ENCODE results near the gene HNRNPU. TPM values are rescaled to one million over a fixed set of nuclear protein-coding genes. Genes with fewer than 3 reads are reported as not detected.

The HNRNPU gene
- polyA plus RNA-seq, 1 of the 3 experiments (the other 2 are of a cell fraction), result 164 TPM

GRCh38 chr1:244804841-244805240, 59.5 kb downstream of the HNRNPU start:
- no peaks in the 10 kb centered on the region for H4K20me1 ChIP-seq (ENCODE audit: insufficient read depth)
- no peaks in the 10 kb centered on the region for H3K27me3 ChIP-seq (ENCODE audit: insufficient read depth)
- CTCF ChIA-PET, result interaction anchor here (0.7 kb wide), 1 partner anchor 201 kb away, joined by 3 read pairs; no protein-coding TSS in a partner anchor
- H3K4me1 ChIP-seq (ENCODE audit: control insufficient read depth in 1 of 2, insufficient read depth in 2 of 2, low read depth in 1 of 2, low read length in 1 of 2), result no peaks in the 10 kb centered on the region
- H3K27ac ChIP-seq (ENCODE audit: low read depth in 2 of 2, low read length in 1 of 2), result no peak overlapping the region
- no peak for DNase-seq
- POLR2A ChIA-PET, result no interaction called here
- WGBS (ENCODE audit: low lambda C conversion rate), result 86% methylated on average over 8 of the region's 8 CpGs
- no peaks in the 10 kb centered on the region for H3F3A ChIP-seq (replicated peaks; ENCODE audit: insufficient read depth)
- no peak overlapping the region for H3K4me2 ChIP-seq
- no peak overlapping the region for H2AFZ ChIP-seq (ENCODE audit: low read depth)
- H3K9me2 ChIP-seq, result no peaks in the 10 kb centered on the region
- H3K4me3 ChIP-seq (ENCODE audit: low read depth in 2 of 2, low read length in 1 of 2), result no peak overlapping the region
- H3K9me3 ChIP-seq, result no peaks in the 10 kb centered on the region
- no peaks in the 10 kb centered on the region for H3K36me3 ChIP-seq (replicated peaks in 1 of 2; ENCODE audit: control insufficient read depth in 1 of 2, insufficient read depth in 2 of 2, low read length in 1 of 2)
- no peaks in the 10 kb centered on the region for H3K79me2 ChIP-seq (ENCODE audit: insufficient read depth)
- TF ChIP-seq FOXJ3 (CRISPR knock-in tag; IDR thresholded peaks at IDR 0.05), result no peak
- no peak for TF ChIP-seq GABPA (IDR thresholded peaks at IDR 0.05; ENCODE audit: low read depth)
- TF ChIP-seq SMC3 (IDR thresholded peaks at IDR 0.05; ENCODE audit: low read depth, low read length), result no peak
- no peak for TF ChIP-seq SIN3A (IDR thresholded peaks at IDR 0.05; ENCODE audit: borderline replicate concordance, low read depth, low read length)
- TF ChIP-seq FOXM1 (IDR thresholded peaks at IDR 0.05; ENCODE audit: low read depth), result no peak
- no peak for TF ChIP-seq PBX3 (IDR thresholded peaks at IDR 0.05)
- TF ChIP-seq FOSL2 (IDR thresholded peaks at IDR 0.05; ENCODE audit: borderline replicate concordance, low read depth), result no peak
- TF ChIP-seq NFIC (IDR thresholded peaks at IDR 0.05; ENCODE audit: borderline replicate concordance), result no peak
- TF ChIP-seq, protein P1, sequence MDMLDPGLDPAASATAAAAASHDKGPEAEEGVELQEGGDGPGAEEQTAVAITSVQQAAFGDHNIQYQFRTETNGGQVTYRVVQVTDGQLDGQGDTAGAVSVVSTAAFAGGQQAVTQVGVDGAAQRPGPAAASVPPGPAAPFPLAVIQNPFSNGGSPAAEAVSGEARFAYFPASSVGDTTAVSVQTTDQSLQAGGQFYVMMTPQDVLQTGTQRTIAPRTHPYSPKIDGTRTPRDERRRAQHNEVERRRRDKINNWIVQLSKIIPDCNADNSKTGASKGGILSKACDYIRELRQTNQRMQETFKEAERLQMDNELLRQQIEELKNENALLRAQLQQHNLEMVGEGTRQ (IDR thresholded peaks at IDR 0.05; ENCODE audit: borderline replicate concordance, low read depth, low read length), result no peak
- TF ChIP-seq ZBTB33 (IDR thresholded peaks at IDR 0.05; ENCODE audit: borderline replicate concordance, low read depth), result no peak
- TF ChIP-seq GATA2 (CRISPR knock-in tag; IDR thresholded peaks at IDR 0.05), result no peak
- H3K9ac ChIP-seq, result no peak overlapping the region

DNA sequence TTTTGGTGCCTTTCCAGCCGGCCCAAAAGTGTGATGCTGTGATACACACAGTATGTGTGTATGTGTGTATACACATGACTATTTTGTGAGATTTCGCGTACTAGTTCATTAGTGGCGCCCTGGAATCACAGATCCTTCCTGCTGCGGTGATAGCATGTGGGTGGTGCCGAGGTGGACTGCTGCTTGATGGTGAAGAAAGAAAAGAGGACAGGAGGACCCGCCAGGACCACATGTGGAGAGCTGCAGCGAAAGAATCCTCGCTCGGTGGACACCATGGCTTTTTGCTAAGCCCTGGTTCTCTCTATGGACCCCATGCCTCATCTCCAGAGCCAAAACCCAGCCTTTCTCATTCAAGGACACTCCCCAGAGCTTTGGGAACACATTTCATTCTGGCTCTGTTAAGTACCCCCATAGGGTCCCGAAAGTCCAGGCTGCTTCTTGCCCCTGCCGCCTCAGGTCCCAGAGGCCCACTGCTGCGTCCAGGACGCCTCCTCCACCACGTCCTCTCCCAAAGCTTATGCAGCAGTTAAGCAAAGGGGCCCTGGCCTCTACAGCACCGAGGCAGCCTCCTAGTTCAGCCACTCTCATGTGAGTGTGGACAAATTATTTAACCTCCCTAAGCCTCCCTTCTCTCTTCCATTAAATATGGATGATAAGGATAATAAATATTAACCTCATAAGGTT, 61.6 kb downstream of the HNRNPU start:
- Histone ChIP-seq H3K9ac (no peak overlapping the region), H3K4me3 (ENCODE audit: low read depth in 2 of 2, low read length in 1 of 2) (no peak overlapping the region), H3F3A (replicated peaks; ENCODE audit: insufficient read depth) (no peaks in the 10 kb centered on the region), H3K36me3 (replicated peaks in 1 of 2; ENCODE audit: control insufficient read depth in 1 of 2, insufficient read depth in 2 of 2, low read length in 1 of 2) (no peaks in the 10 kb centered on the region), H3K4me2 (no peak overlapping the region), H3K79me2 (ENCODE audit: insufficient read depth) (no peaks in the 10 kb centered on the region), H2AFZ (ENCODE audit: low read depth) (no peak overlapping the region), H3K9me2 (no peaks in the 10 kb centered on the region), H3K9me3 (no peaks in the 10 kb centered on the region), H3K27ac (ENCODE audit: low read depth in 2 of 2, low read length in 1 of 2) (no peak overlapping the region), H3K27me3 (ENCODE audit: insufficient read depth) (no peaks in the 10 kb centered on the region), H4K20me1 (ENCODE audit: insufficient read depth) (no peaks in the 10 kb centered on the region), H3K4me1 (ENCODE audit: control insufficient read depth in 1 of 2, insufficient read depth in 2 of 2, low read depth in 1 of 2, low read length in 1 of 2) (no peaks in the 10 kb centered on the region)
- ChIA-PET CTCF (interaction anchor here (1.2 to 3.7 kb wide), 6 partner anchors 11 to 240 kb away, joined by 4 to 25 read pairs (median 6); no protein-coding TSS in a partner anchor), POLR2A (no interaction called here)
- DNase-seq, result no peak
- 85% methylated on average over 16 of the region's 16 CpGs for WGBS (ENCODE audit: low lambda C conversion rate)
- TF ChIP-seq FOXJ3 (CRISPR knock-in tag; IDR thresholded peaks at IDR 0.05) (no peak), PBX3 (IDR thresholded peaks at IDR 0.05) (no peak), TAF1 (IDR thresholded peaks at IDR 0.05; ENCODE audit: borderline replicate concordance, low read depth, low read length) (no peak), ZBTB33 (IDR thresholded peaks at IDR 0.05; ENCODE audit: borderline replicate concordance, low read depth) (no peak), JUND (IDR thresholded peaks at IDR 0.05) (no peak), CTCF (IDR thresholded peaks at IDR 0.05) (no peak), SIN3A (IDR thresholded peaks at IDR 0.05; ENCODE audit: borderline replicate concordance, low read depth, low read length) (no peak), RAD21 (IDR thresholded peaks at IDR 0.05; ENCODE audit: low read length) (no peak), SMC3 (IDR thresholded peaks at IDR 0.05; ENCODE audit: low read depth, low read length) (no peak)

Measured in SK-N-SH (cell line).